MCF 10A (cell line): Measurements from ENCODE around the gene STK32B. TPM values are rescaled to one million over a fixed set of nuclear protein-coding genes. Genes with fewer than 3 reads are reported as not detected.

Experiments used
- BruUV-seq: library from RNA; stranded (reverse); fragments of 400-500 nt; replicated peaks from 2 replicates; lab custom pipeline; 2021; lab: Mats Ljungman, UMichigan
- CTCF ChIA-PET: fragments of 300-600 bp; sonication (Branson Sonifier 250); formaldehyde crosslinking; extraction: SDS; loops from one replicate; lab custom pipeline; 2021; ENCODE audit warnings: antibody characterized with exemption, inconsistent platforms; lab: Yijun Ruan, JAX
- POLR2A ChIA-PET: fragments of 300-600, 350-650 bp; sonication (Branson Sonifier 250); formaldehyde crosslinking; extraction: SDS; loops from one replicate; lab custom pipeline; 2020; ENCODE audit warnings: antibody characterized with exemption, inconsistent platforms; lab: Yijun Ruan, JAX
- DNase-seq: peaks from one replicate; pipeline ENCODE4 v3.0.0-alpha.2; 2018; ENCODE audit not compliant: unreplicated experiment
- H3K27ac Mint-ChIP-seq: one replicate; pipeline ENCODE4 v1.8.0; 2022; ENCODE audit warnings: mild to moderate bottlenecking, low read depth, mixed read lengths; ENCODE audit not compliant: unreplicated experiment
- H3K27me3 Mint-ChIP-seq: one replicate; pipeline ENCODE4 v1.8.0; 2022; ENCODE audit warnings: mixed read lengths; ENCODE audit not compliant: insufficient read depth, unreplicated experiment
- H3K36me3 Mint-ChIP-seq: one replicate; pipeline ENCODE4 v1.8.0; 2022; ENCODE audit warnings: mild to moderate bottlenecking, moderate library complexity, mixed read lengths; ENCODE audit not compliant: insufficient read depth, unreplicated experiment
- H3K4me1 Mint-ChIP-seq: one replicate; pipeline ENCODE4 v1.8.0; 2022; ENCODE audit warnings: mixed read lengths; ENCODE audit not compliant: insufficient read depth, unreplicated experiment
- H3K4me3 Mint-ChIP-seq: one replicate; pipeline ENCODE4 v1.8.0; 2022; ENCODE audit warnings: mild to moderate bottlenecking, moderate library complexity, mixed read lengths; ENCODE audit not compliant: unreplicated experiment
- H3K9me3 Mint-ChIP-seq: one replicate; pipeline ENCODE4 v1.8.0; 2022; ENCODE audit warnings: mixed read lengths; ENCODE audit not compliant: unreplicated experiment
- intact Hi-C: fragments of 100-400 bp; cut with micrococcal nuclease; formaldehyde crosslinking; loops from 2 replicates; pipeline ENCODE4 v1.14.1; 2022
- total RNA-seq: library from RNA; stranded (reverse); gene quantifications from 2 replicates; pipeline ENCODE4 v1.2.3, GENCODE V29; 2022
- TF ChIP-seq, protein P1 (sequence below): fragments of 200-600 bp; IDR thresholded peaks from one replicate; pipeline ENCODE4 v1.8.0; 2022; ENCODE audit warnings: antibody characterized with exemption, mild to moderate bottlenecking; ENCODE audit not compliant: unreplicated experiment

Gene STK32B
- total RNA-seq, 1 experiment from 2014 or later = not detected

DNA sequence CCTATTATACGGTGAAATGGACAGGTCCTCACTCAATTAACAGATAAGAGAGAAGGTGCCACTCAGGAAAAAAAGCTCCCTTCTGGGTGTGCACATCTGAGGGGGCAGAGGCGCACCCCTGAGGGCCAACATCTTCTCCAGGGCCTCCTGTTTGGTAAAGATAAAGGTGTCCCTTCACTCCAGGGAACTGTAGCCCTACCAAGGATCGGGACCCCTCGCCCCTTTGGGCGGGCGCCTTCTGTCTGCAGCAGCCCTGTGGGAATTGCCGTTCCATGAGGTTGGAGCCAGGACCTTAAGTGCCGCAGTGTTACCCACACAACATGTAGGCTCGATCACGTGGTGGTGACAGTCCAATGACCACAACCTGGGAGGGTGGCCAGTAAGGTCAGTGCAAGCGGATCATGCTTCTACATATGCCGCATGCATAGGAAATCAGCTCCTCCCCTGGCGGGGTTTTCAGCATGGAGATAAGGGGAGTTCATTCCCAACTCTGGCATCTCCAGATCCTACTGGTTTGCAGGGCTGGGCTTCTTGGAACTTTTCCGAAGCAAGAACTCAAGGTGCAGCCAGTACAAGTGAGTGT is 403.8 kb downstream of the STK32B start:
- ChIA-PET POLR2A (no interaction called here), CTCF (interaction anchor here (0.6 kb wide), 1 partner anchor 534 kb away, joined by 4 read pairs; no protein-coding TSS in a partner anchor)
- Mint-ChIP-seq H3K36me3 (no peaks in the 10 kb centered on the region), H3K4me1 (no peaks in the 10 kb centered on the region), H3K27ac (no peak overlapping the region), H3K27me3 (no peaks in the 10 kb centered on the region), H3K4me3 (no peak overlapping the region), H3K9me3 (peaks cover 8% of the 10 kb centered on the region)
- intact Hi-C loops = no loop called here
- no TSS peak for BruUV-seq
- no peak for DNase-seq
- TF ChIP-seq, protein P1, sequence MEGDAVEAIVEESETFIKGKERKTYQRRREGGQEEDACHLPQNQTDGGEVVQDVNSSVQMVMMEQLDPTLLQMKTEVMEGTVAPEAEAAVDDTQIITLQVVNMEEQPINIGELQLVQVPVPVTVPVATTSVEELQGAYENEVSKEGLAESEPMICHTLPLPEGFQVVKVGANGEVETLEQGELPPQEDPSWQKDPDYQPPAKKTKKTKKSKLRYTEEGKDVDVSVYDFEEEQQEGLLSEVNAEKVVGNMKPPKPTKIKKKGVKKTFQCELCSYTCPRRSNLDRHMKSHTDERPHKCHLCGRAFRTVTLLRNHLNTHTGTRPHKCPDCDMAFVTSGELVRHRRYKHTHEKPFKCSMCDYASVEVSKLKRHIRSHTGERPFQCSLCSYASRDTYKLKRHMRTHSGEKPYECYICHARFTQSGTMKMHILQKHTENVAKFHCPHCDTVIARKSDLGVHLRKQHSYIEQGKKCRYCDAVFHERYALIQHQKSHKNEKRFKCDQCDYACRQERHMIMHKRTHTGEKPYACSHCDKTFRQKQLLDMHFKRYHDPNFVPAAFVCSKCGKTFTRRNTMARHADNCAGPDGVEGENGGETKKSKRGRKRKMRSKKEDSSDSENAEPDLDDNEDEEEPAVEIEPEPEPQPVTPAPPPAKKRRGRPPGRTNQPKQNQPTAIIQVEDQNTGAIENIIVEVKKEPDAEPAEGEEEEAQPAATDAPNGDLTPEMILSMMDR = no peak

DNA sequence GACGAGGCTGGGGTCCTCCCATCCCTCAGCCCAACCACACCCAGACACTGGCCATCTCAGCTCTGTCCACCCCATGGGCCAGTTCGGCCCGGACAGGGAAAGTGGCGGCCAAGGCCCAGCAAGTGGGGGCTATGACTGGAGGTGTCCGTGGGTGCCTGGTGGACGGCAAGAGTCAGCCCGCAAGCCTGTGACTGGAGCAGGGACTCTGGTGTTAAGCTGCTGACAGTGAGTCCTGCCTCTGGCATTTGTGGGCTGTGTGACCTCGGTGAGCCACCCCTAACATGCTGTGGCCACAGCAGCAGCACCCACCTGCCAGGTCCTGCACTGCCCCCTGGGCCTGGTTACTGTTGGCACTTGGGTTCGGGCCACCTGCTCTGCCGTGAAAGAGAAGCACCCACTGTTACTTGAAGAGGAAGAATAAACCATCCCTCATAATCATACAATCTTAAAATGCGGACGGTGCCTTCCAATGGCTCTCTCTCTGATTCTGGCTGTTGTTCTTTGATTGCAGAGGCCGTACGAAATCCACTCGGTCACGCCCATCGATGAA is 405.1 kb downstream of the STK32B start:
- H3K36me3 Mint-ChIP-seq = no peaks in the 10 kb centered on the region
- TF ChIP-seq, protein P1 = no peak
- POLR2A ChIA-PET = no interaction called here
- no peaks in the 10 kb centered on the region for H3K4me1 Mint-ChIP-seq
- no TSS peak for BruUV-seq
- intact Hi-C loops = no loop called here
- H3K27ac Mint-ChIP-seq = no peak overlapping the region
- CTCF ChIA-PET = interaction anchor here (0.6 to 0.8 kb wide), 2 partner anchors 23 to 241 kb away, joined by 3 read pairs; no protein-coding TSS in a partner anchor
- DNase-seq = no peak
- no peaks in the 10 kb centered on the region for H3K27me3 Mint-ChIP-seq
- H3K9me3 Mint-ChIP-seq = peaks cover 8% of the 10 kb centered on the region
- no peak overlapping the region for H3K4me3 Mint-ChIP-seq

DNA sequence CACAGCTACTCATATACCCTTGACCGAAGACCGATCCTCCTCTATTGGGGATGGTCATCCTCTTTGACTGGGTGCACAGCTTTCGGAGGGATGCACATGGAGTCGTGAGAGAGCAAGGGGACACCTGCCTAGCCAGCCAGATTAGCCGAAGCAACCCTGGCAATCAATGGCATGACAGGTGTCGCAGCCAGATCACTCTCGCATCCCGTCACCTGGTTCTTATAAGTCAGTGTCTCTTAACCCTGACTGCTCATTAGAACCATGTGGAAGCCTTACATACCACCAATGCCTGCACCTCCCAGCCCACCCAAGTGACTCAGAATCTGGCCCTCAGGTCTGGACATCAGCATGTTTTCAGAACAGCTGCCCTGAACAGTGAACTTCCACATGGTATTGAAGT is 407.4 kb downstream of the STK32B start:
- DNase-seq = no peak
- POLR2A ChIA-PET = no interaction called here
- BruUV-seq = no TSS peak
- H3K9me3 Mint-ChIP-seq = no peaks in the 10 kb centered on the region
- H3K27me3 Mint-ChIP-seq = no peaks in the 10 kb centered on the region
- intact Hi-C loops = no loop called here
- no peaks in the 10 kb centered on the region for H3K4me1 Mint-ChIP-seq
- TF ChIP-seq, protein P1 = no peak
- no peak overlapping the region for H3K4me3 Mint-ChIP-seq
- CTCF ChIA-PET = interaction anchor here (0.6 to 2.2 kb wide), 11 partner anchors 12 to 971 kb away, joined by 3 to 10 read pairs (median 6); no protein-coding TSS in a partner anchor
- H3K27ac Mint-ChIP-seq = no peak overlapping the region
- H3K36me3 Mint-ChIP-seq = no peaks in the 10 kb centered on the region

DNA sequence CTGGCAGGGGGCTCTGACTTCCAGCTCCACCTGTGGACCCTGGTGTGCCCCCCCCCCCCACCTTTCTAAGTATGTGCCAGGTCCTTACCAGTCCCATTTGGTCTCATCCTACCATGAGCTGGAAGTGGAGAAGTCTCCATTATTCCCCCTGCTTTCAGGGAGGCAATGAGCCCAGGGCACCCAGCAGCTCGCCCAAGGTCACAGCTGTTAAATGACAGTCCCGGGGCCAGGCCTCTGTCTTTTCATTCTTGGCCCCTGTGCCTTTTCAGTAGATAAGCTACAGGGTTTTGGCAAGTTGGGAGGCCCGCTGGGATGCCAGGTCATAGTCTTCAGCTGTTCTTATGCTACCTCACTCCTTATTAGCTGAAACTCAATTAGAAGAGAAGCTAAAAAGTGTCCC is 408.0 kb downstream of the STK32B start:
- no peak overlapping the region for H3K4me3 Mint-ChIP-seq
- ChIA-PET POLR2A (no interaction called here), CTCF (interaction anchor here (0.6 to 2.2 kb wide), 24 partner anchors 10 to 971 kb away, joined by 3 to 10 read pairs (median 4); no protein-coding TSS in a partner anchor)
- no peaks in the 10 kb centered on the region for H3K36me3 Mint-ChIP-seq
- no TSS peak for BruUV-seq
- intact Hi-C loops = no loop called here
- H3K9me3 Mint-ChIP-seq = no peaks in the 10 kb centered on the region
- no peak overlapping the region for H3K27ac Mint-ChIP-seq
- no peaks in the 10 kb centered on the region for H3K4me1 Mint-ChIP-seq
- no peaks in the 10 kb centered on the region for H3K27me3 Mint-ChIP-seq
- no peak for DNase-seq
- TF ChIP-seq, protein P1 = no peak
